SK-N-SH treated with all-trans-retinoic acid at 6 μM for 48 hours (cell line): ENCODE measurements around the gene GJB3.

ENCODE experiments used
- ARNTL ChIP-seq: fragments of 450-650 bp; formaldehyde crosslinking; IDR thresholded peaks from 2 replicates; pipeline ENCODE4 v1.5.0; 2020; ENCODE audit warnings: low read depth, mild to moderate bottlenecking, moderate library complexity, borderline replicate concordance
- CSDC2 ChIP-seq: fragments of 250-450 bp; sonication (Bioruptor Pico); IDR thresholded peaks from 2 replicates; pipeline ENCODE4 v1.5.0; 2020; ENCODE audit warnings: mild to moderate bottlenecking, moderate library complexity
- ESRRG ChIP-seq: fragments of 250-450 bp; sonication (Bioruptor Pico); IDR thresholded peaks from 2 replicates; pipeline ENCODE4 v1.6.1; 2021; ENCODE audit warnings: mild to moderate bottlenecking
- RARB ChIP-seq: fragments of 250-450 bp; sonication (Bioruptor Pico); IDR thresholded peaks from 2 replicates; pipeline ENCODE4 v1.8.0; 2021; ENCODE audit warnings: mild to moderate bottlenecking, moderate library complexity
- TCF4 ChIP-seq: fragments of 250-450 bp; sonication (Bioruptor Pico); IDR thresholded peaks from 2 replicates; pipeline ENCODE4 v1.8.0; 2021; ENCODE audit warnings: mild to moderate bottlenecking, moderate library complexity, borderline replicate concordance
- TOX ChIP-seq: fragments of 250-450 bp; sonication (Bioruptor Pico); IDR thresholded peaks from 2 replicates; pipeline ENCODE4 v1.8.0; 2021; ENCODE audit warnings: mild to moderate bottlenecking, moderate library complexity, borderline replicate concordance
- ZFP3 ChIP-seq: fragments of 250-450 bp; sonication (Bioruptor Pico); IDR thresholded peaks from 2 replicates; pipeline ENCODE4 v1.5.0; 2020; ENCODE audit warnings: mild to moderate bottlenecking, moderate library complexity
- ZFP30 ChIP-seq: fragments of 450-650 bp; formaldehyde crosslinking; IDR thresholded peaks from 2 replicates; pipeline ENCODE4 v1.5.0; 2022; ENCODE audit warnings: mild to moderate bottlenecking, moderate library complexity
- TF ChIP-seq, protein P1 (sequence below): fragments of 250-450 bp; sonication (Bioruptor Pico); IDR thresholded peaks from 2 replicates; pipeline ENCODE4 v1.5.0; 2020; ENCODE audit warnings: mild to moderate bottlenecking, moderate library complexity
- TF ChIP-seq, protein P2 (sequence below): fragments of 250-450 bp; sonication (Bioruptor Pico); IDR thresholded peaks from 2 replicates; pipeline ENCODE4 v1.8.0; 2021; ENCODE audit warnings: low read depth, mild to moderate bottlenecking, moderate library complexity, borderline replicate concordance
- TF ChIP-seq, protein P3 (sequence below): fragments of 250-450 bp; sonication (Bioruptor Pico); IDR thresholded peaks from 2 replicates; pipeline ENCODE4 v1.5.1; 2020; ENCODE audit warnings: low read depth, mild to moderate bottlenecking, moderate library complexity
- TF ChIP-seq, protein P4 (sequence below): fragments of 250-450 bp; sonication (Bioruptor Pico); IDR thresholded peaks from 2 replicates; pipeline ENCODE4 v1.8.0; 2020; ENCODE audit warnings: mild to moderate bottlenecking, moderate library complexity, borderline replicate concordance

DNA sequence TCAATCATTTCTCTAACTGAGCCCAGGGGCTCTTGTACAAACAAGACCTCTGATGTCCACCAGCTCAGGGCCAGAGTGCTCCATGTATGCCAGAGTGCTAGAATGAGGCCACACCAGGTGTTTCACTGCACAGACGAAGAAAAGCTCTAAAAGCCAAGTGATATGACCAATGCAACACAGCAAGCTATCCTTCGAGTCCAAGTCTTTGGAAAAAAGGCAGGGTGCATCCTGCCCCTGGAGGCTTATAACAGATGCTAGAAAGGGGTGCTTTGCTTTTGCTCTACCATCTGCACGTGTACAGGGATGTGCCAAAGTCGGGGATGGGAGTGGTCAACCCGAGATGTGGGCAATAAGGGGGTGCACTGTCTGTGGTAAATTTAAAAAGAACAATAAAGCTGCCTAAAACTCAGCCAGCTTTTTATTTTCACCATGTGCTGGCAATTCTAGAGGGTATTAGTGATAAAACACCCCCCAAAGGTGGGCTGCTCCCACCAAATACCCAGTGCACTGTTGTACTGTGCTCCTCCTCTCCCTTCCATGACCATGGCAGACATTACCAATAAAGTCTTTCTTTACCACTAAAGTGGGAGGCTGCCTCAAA lies 46.4 kb downstream of the GJB3 start:
- TF ChIP-seq, protein P1, sequence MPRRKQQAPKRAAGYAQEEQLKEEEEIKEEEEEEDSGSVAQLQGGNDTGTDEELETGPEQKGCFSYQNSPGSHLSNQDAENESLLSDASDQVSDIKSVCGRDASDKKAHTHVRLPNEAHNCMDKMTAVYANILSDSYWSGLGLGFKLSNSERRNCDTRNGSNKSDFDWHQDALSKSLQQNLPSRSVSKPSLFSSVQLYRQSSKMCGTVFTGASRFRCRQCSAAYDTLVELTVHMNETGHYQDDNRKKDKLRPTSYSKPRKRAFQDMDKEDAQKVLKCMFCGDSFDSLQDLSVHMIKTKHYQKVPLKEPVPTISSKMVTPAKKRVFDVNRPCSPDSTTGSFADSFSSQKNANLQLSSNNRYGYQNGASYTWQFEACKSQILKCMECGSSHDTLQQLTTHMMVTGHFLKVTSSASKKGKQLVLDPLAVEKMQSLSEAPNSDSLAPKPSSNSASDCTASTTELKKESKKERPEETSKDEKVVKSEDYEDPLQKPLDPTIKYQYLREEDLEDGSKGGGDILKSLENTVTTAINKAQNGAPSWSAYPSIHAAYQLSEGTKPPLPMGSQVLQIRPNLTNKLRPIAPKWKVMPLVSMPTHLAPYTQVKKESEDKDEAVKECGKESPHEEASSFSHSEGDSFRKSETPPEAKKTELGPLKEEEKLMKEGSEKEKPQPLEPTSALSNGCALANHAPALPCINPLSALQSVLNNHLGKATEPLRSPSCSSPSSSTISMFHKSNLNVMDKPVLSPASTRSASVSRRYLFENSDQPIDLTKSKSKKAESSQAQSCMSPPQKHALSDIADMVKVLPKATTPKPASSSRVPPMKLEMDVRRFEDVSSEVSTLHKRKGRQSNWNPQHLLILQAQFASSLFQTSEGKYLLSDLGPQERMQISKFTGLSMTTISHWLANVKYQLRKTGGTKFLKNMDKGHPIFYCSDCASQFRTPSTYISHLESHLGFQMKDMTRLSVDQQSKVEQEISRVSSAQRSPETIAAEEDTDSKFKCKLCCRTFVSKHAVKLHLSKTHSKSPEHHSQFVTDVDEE (CRISPR knock-in tag): no peak
- TF ChIP-seq, protein P2, sequence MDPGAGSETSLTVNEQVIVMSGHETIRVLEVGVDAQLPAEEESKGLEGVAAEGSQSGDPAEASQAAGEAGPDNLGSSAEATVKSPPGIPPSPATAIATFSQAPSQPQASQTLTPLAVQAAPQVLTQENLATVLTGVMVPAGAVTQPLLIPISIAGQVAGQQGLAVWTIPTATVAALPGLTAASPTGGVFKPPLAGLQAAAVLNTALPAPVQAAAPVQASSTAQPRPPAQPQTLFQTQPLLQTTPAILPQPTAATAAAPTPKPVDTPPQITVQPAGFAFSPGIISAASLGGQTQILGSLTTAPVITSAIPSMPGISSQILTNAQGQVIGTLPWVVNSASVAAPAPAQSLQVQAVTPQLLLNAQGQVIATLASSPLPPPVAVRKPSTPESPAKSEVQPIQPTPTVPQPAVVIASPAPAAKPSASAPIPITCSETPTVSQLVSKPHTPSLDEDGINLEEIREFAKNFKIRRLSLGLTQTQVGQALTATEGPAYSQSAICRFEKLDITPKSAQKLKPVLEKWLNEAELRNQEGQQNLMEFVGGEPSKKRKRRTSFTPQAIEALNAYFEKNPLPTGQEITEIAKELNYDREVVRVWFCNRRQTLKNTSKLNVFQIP (CRISPR knock-in tag): no peak
- TF ChIP-seq ZFP3 (CRISPR knock-in tag): no peak
- no peak for TF ChIP-seq RARB (CRISPR knock-in tag)
- TF ChIP-seq, protein P3, sequence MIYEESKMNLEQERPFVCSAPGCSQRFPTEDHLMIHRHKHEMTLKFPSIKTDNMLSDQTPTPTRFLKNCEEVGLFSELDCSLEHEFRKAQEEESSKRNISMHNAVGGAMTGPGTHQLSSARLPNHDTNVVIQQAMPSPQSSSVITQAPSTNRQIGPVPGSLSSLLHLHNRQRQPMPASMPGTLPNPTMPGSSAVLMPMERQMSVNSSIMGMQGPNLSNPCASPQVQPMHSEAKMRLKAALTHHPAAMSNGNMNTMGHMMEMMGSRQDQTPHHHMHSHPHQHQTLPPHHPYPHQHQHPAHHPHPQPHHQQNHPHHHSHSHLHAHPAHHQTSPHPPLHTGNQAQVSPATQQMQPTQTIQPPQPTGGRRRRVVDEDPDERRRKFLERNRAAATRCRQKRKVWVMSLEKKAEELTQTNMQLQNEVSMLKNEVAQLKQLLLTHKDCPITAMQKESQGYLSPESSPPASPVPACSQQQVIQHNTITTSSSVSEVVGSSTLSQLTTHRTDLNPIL (CRISPR knock-in tag): no peak
- TF ChIP-seq CSDC2 (CRISPR knock-in tag): no peak
- TF ChIP-seq, protein P4, sequence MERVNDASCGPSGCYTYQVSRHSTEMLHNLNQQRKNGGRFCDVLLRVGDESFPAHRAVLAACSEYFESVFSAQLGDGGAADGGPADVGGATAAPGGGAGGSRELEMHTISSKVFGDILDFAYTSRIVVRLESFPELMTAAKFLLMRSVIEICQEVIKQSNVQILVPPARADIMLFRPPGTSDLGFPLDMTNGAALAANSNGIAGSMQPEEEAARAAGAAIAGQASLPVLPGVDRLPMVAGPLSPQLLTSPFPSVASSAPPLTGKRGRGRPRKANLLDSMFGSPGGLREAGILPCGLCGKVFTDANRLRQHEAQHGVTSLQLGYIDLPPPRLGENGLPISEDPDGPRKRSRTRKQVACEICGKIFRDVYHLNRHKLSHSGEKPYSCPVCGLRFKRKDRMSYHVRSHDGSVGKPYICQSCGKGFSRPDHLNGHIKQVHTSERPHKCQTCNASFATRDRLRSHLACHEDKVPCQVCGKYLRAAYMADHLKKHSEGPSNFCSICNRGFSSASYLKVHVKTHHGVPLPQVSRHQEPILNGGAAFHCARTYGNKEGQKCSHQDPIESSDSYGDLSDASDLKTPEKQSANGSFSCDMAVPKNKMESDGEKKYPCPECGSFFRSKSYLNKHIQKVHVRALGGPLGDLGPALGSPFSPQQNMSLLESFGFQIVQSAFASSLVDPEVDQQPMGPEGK (CRISPR knock-in tag): no peak
- no peak for TF ChIP-seq TOX
- TF ChIP-seq ZFP30 (CRISPR knock-in tag): no peak
- no peak for TF ChIP-seq ARNTL (CRISPR knock-in tag)
- TF ChIP-seq ESRRG (CRISPR knock-in tag): no peak
- no peak for TF ChIP-seq TCF4 (CRISPR knock-in tag)
